Activated T-helper 9 cell treated with anti-CD3 and anti-CD28 coated beads, Interleukin-2, amount 50 U/mL, for 16 hours (primary cell): ENCODE data around the gene EPHA10.

Experiments
- DNase-seq: peaks from one replicate; pipeline ENCODE4 v3.0.0-alpha.2; 2020; ENCODE audit warnings: low read depth

EPHA10 gene

GRCh38 chr1:37764888-37765441 lies at the start of gene EPHA10:
TSS of gene EPHA10 (minus strand) at chr1:37765120. CDS start at chr1:37765066, 54 bp downstream.
- no peak for DNase-seq

GRCh38 chr1:37814252-37814651 lies 49.3 kb upstream of the EPHA10 start:
- no peak for DNase-seq

- no peak for DNase-seq
These were observed 48.7 kb upstream of the EPHA10 start for GRCh38 chr1:37813529-37814145.

DNA sequence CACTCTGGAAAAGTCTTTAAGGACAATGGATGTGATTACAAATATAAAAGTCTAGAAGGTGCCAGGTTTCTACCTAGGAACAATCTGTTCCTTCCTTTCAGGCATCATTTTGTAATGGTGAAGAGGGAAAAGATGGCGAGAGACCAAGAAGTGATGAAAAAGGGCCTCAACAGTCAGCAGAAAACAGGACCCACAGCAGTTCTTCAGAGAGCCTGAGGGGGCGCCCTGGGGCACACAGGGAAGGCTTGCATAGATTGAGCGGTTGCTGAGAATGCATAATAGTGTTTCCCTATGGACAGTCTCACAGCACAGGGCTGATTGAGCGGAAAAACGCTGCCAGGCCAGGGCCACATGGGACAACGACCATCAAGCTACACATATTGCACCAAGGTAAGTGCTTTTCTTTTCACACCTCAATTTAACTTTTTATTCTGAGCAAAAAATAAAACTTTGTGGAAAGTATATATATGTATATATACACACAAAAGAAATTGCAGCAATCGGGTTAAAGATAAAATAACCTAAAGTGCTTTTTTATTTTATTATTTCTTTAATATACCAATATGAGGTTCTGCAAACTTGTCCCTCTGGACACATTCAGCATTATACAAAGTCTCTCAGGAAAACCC lies 46.2 kb upstream of the EPHA10 start:
- peak; percentile 49 for DNase-seq

- no peak for DNase-seq
These were observed 45.0 kb upstream of the EPHA10 start for GRCh38 chr1:37809942-37810341.

GRCh38 chr1:37808369-37809319 lies 43.7 kb upstream of the EPHA10 start:
- peak; percentile 28 for DNase-seq

DNA sequence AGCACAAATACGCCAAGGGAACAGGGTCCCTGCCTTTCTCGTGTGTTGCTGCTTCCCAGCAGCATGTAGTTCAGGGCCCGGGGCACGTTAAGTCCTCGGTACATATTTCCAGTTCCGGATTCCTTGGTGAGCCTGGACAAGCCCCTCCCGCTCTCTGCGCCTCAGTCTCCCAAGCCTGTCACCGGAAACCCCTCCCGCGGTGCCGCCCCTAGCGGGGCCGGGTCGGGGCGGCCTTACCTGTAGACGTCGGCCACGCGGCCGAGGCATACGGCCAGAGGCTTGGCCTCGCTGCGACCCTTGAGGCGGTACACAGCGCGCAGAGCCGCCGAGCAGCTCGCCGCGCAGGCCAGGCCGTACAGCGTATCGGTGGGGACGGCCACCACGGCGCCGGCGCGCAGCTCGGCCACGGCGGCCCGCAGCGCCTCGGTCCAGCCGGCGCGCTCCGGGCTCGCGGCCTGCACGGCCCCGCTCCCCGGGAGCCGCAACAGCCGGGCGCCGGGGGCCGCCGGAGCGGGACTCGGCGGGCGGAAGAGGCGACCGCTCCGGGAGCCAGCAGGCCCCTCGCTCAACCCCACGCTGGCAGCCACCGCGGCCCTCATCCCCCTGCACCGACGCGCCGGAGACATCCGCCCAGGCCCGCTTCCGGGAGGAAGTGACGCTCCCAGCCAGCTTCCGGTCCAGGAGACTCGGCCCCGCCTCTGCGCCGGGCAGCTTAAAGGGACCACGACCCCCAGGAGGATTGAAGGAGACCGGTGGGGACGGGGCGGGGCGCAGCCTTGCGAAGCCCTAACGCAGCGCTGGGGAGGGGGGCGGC lies 42.8 kb upstream of the EPHA10 start, which contains the start of the genes C1orf122 and YRDC:
Gene C1orf122 (plus strand): TSS at position 236 of the 814 bp plus-strand sequence. CDS start 615 bp downstream, outside the sequence.
Gene YRDC (minus strand): TSS at position 654 of the 814 bp plus-strand sequence. CDS start 28 bp downstream, at position 626.
- DNase-seq: peak; percentile 88

GRCh38 chr1:37807220-37807554 lies 42.3 kb upstream of the EPHA10 start:
- no peak for DNase-seq

DNA sequence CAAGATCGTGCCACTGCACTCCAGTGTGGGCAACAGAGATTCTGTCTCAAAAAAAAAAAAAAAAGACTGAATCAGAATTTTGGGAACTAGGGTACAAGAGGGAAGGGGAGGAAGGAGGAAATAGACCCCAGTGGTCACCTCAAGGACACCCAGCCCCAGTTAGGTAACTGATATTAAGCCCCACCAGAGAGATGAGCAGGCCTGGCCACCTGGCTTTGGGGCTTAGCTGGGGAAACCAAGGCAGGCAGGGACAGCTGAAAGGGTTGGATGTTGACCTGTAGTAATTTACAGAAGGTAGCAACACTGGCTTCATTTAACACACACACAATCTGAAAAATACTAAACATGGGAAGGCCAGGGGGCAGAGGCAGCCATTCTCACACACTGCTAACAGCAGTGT lies 37.5 kb upstream of the EPHA10 start:
- DNase-seq: no peak

DNA sequence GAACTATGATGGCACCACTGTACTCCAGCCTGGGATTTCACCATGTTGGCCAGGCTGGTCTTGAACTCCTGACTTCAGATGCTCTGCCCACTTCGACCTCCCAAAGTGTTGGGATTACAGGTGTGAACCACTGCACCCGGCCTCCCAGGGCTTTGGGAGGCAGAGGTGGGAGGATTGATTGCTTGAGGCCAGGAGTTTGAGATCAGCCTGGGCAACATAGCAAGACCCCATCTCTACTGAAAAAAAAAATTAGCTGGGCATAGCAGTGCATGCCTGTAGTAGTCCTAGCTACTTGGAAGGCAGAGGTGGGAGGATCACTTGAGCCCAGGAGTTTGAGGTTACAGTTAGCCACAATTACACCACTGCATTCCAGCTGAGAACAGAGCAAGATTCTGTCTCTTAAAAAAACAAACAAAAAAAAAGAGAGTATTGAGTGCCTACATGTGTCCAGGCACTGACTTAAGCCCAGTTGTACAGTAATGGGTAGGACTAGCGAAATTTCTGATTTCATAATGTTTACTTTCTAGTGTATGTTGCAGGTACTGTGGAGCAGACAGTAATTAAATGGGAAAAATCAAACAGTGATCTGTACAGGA lies 32.9 kb upstream of the EPHA10 start:
- no peak for DNase-seq

GRCh38 chr1:37795340-37796125 lies 30.6 kb upstream of the EPHA10 start:
- DNase-seq: no peak

DNA sequence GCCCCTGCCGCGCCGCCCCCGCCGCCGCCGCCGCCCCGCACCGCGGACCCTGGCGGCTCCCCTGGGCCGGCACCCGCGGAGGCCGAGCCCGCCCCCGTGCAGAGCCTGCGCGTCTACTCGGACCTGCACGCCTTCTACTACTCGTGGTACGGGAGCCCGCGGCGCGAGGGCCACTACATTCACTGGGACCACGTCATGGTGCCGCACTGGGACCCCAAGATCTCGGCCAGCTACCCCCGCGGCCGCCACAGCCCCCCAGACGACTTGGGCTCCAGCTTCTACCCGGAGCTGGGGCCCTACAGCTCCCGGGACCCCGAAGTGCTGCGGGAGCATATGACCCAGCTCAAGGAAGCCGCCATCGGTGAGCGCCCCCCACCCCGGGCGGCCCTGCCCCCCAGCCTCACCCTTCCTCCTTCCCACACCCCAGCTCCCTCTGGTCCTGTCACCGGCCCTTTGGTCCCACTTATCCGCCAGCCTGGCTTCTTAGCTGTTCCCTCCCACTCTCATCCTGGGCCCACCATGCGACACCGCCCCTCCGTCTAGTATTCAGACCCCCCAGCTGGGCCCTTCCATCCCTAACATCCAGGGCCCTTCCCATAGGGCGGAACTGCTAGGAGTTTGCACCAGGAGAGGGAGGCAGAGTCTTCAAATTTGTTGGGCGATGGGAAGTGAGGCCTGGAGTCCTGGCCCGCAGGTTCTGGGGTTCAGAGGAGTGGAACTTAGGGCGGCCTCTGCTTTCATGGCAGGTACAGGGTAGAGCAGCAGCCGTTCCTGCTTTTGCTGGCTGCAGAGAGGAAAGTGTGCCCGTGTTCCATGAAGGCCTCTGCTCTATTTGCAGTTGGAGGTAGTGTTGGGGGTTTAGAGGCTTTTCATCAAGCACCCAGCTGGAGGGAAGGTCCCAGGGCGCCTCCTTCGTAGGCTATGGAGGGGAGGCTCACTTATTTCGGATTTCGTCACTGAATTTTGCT lies 29.7 kb upstream of the EPHA10 start:
- no peak for DNase-seq

DNA sequence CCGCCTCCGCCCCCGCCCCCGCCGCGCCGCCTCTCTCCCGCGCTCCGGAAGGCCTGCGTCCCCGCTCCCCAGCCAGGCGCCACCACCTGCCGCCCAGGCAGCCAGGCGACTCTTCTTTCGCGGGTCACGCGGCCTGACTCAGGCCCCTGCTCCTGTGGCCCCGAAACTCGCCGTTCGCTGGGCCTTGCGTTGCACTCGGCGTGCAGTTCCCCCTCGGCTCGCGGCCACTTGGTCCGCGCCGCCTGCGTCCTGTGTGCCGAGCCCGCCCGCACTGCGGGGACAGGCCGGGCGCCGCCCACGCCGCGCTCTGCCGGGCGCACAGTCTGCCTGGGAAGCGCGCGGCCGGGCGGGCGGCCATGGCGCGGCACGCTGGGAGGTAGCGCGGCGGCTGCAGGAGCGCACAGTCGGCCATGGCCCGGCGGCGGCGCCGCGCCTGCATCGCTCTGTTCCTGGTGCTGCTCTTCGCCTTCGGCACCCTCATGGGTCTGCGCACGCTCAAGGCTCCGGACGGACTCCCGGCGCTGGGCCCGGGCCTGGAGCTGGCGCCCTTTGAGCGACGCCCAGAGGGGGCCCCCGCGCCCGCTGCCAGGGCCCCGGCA lies 29.0 kb upstream of the EPHA10 start, which contains the start of gene MANEAL:
Gene MANEAL (plus strand): TSS at position 75 of the 599 bp plus-strand sequence. CDS start 336 bp downstream, at position 411.
- no peak for DNase-seq

DNA sequence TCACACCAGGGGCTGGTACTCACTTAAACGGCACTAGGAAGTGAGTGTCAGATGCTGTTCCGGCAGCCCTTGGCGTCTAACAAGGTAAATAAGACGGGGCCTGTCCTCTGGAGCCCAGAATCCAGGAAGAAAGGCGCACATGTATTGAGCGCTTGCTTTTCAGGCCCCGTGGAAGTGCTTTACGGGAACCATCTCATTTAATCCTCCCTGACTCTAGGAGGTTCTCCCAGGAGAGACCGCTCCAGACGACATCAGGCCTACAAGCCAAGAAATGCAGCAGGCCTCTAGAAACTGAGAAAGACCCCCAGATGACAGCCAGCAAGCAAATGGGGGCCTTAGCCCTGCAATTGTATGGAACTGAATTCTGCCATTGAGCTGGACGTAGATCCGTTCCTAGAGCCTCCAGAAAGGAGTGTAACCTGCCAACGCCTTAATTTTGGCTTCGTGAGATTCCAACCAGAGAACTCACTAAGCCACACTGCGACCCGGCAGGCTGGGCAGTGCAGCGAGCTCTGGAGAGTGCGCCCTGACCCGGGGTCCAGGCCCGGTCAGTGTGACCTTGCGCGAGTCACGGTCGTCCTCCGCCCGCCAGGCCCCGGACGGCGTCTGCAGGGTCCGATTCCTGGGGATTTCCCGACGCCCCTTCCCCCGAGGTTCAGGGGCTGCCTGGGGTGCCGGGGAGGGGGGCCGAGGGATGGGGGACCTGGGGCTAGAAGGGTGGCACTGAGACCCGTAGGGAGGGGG lies 28.2 kb upstream of the EPHA10 start:
- DNase-seq: no peak

GRCh38 chr1:37782491-37782890 lies 17.6 kb upstream of the EPHA10 start:
- no peak for DNase-seq

- DNase-seq: no peak
These were observed 13.7 kb upstream of the EPHA10 start for GRCh38 chr1:37778654-37779053.

DNA sequence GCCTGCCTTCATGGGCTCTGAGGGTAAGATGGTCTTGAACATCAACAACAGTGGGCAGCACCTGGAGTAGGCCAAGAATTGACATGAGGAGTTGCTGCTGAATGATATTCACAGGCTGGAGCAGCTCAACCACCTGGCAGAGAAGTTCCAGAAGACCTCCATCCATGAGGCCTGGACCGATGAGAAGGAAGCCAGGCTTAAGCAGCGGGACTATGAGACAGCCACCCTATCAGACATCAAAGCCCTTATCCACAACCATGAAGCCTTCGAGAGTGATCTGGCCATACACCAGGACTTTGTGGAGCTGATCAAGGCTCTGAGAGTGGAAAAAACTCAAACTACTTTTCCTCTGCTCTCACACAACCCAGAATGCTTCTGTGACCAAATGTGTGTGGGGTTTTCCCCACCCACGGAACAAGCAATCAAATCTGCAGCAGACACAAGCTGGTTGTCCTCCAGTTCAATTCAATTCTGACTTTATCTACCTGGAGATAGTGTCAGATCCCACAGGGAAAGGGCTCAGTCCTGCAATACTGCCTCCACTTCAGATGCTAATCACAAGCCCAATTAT lies 12.1 kb upstream of the EPHA10 start:
- no peak for DNase-seq
